ENCODE results near the gene DGLUCY.
"Not testable (repeated sequence)": the region's sequence is repeated elsewhere in the genome, so short reads cannot be mapped to it uniquely, and the experiment has no call there.

DGLUCY gene

GRCh38 chr14:91180611-91181010, 66.7 kb downstream of the DGLUCY start:
- no peak for TF ChIP-seq CTCF (IDR thresholded peaks at IDR 0.05; ENCODE audit: borderline replicate concordance, insufficient read depth, low read depth, low read length)

GRCh38 chr14:91182753-91183152, 68.9 kb downstream of the DGLUCY start:
- H3K4me3 ChIP-seq (ENCODE audit: low read depth, low read length): not testable (repeated sequence)

More at GRCh38 chr14:91180611-91181010, 66.7 kb downstream of the DGLUCY start:
- no peak overlapping the region for H3K4me3 ChIP-seq (ENCODE audit: low read depth, low read length)

- TF ChIP-seq CTCF (IDR thresholded peaks at IDR 0.05; ENCODE audit: borderline replicate concordance, insufficient read depth, low read depth, low read length): no peak
- no peak overlapping the region for H3K4me3 ChIP-seq (ENCODE audit: low read depth, low read length)
Observed at GRCh38 chr14:91184559-91184958, 70.7 kb downstream of the DGLUCY start.

GRCh38 chr14:91185721-91186120, 71.8 kb downstream of the DGLUCY start:
- TF ChIP-seq CTCF (IDR thresholded peaks at IDR 0.05; ENCODE audit: borderline replicate concordance, insufficient read depth, low read depth, low read length): no peak
- no peak overlapping the region for H3K4me3 ChIP-seq (ENCODE audit: low read depth, low read length)

GRCh38 chr14:91186515-91187066, 72.7 kb downstream of the DGLUCY start:
- TF ChIP-seq CTCF (IDR thresholded peaks at IDR 0.05; ENCODE audit: borderline replicate concordance, insufficient read depth, low read depth, low read length): no peak
- H3K4me3 ChIP-seq (ENCODE audit: low read depth, low read length): no peak overlapping the region

GRCh38 chr14:91187271-91187670, 73.4 kb downstream of the DGLUCY start:
- TF ChIP-seq CTCF (IDR thresholded peaks at IDR 0.05; ENCODE audit: borderline replicate concordance, insufficient read depth, low read depth, low read length): no peak

GRCh38 chr14:91190853-91191252, 77.0 kb downstream of the DGLUCY start:
- no peak for TF ChIP-seq CTCF (IDR thresholded peaks at IDR 0.05; ENCODE audit: borderline replicate concordance, insufficient read depth, low read depth, low read length)
- no peak overlapping the region for H3K4me3 ChIP-seq (ENCODE audit: low read depth, low read length)

More at GRCh38 chr14:91187271-91187670, 73.4 kb downstream of the DGLUCY start:
- no peak overlapping the region for H3K4me3 ChIP-seq (ENCODE audit: low read depth, low read length)

- TF ChIP-seq CTCF (IDR thresholded peaks at IDR 0.05; ENCODE audit: borderline replicate concordance, insufficient read depth, low read depth, low read length): no peak
- H3K4me3 ChIP-seq (ENCODE audit: low read depth, low read length): no peak overlapping the region
Observed at GRCh38 chr14:91193069-91193468, 79.2 kb downstream of the DGLUCY start.

Measured in GM12875 (cell line).